Fibroblast of lung (primary cell): Measurements from ENCODE around the gene COL9A1. TPM values are rescaled to one million over a fixed set of nuclear protein-coding genes. Genes with fewer than 3 reads are reported as not detected.

Source experiments
- DNase-seq, 2 donors: peaks; one replicate each; pipeline versions ENCODE4 v3.0.0 to v3.0.0-alpha.2; 2010; ENCODE audit warnings: low read depth in 2 of 2
- H2AFZ ChIP-seq: 2 replicates; pipeline ENCODE4 v1.5.1; 2012; ENCODE audit warnings: low read length, control low read depth, inconsistent platforms
- H3K27ac ChIP-seq: 2 replicates; pipeline ENCODE4 v1.5.1; 2011; ENCODE audit warnings: low read length, control low read depth; ENCODE audit not compliant: insufficient read depth
- H3K27me3 ChIP-seq: 2 replicates; pipeline ENCODE4 v1.5.1; 2011; ENCODE audit warnings: mild to moderate bottlenecking, low read length; ENCODE audit not compliant: control insufficient read depth, insufficient read depth
- H3K36me3 ChIP-seq: 2 replicates; pipeline ENCODE4 v1.5.1; 2011; ENCODE audit warnings: low read length; ENCODE audit not compliant: control insufficient read depth, insufficient read depth
- H3K4me1 ChIP-seq: 2 replicates; pipeline ENCODE4 v1.5.1; 2011; ENCODE audit warnings: low read length; ENCODE audit not compliant: control insufficient read depth, insufficient read depth; ENCODE audit errors: extremely low read depth
- H3K4me2 ChIP-seq: 2 replicates; pipeline ENCODE4 v1.5.1; 2011; ENCODE audit warnings: low read length, control low read depth; ENCODE audit not compliant: insufficient read depth; ENCODE audit errors: extremely low read depth
- H3K4me3 ChIP-seq, 4 experiments: fragments of 200-600 bp in 1 of 4; sonication (generic) in 1 of 4; replicated peaks in 1 of 4; 2 replicates each; pipeline ENCODE4 v1.5.1; 2011 to 2016; ENCODE audit warnings: low read length in 4 of 4, low read depth in 3 of 4, mild to moderate bottlenecking in 3 of 4, control low read depth in 2 of 4, inconsistent platforms in 1 of 4, mixed read lengths in 1 of 4; ENCODE audit not compliant: insufficient read depth in 1 of 4; ENCODE audit errors: control extremely low read depth in 1 of 4
- H3K79me2 ChIP-seq: 2 replicates; pipeline ENCODE4 v1.5.1; 2012; ENCODE audit warnings: mild to moderate bottlenecking, low read length, inconsistent platforms; ENCODE audit not compliant: control insufficient read depth, insufficient read depth
- H3K9ac ChIP-seq: 2 replicates; pipeline ENCODE4 v1.5.1; 2011; ENCODE audit warnings: mild to moderate bottlenecking, low read length, control low read depth; ENCODE audit not compliant: insufficient read depth
- H3K9me3 ChIP-seq: 2 replicates; pipeline ENCODE4 v1.5.1; 2012; ENCODE audit warnings: low read depth, low read length; ENCODE audit not compliant: control insufficient read depth, insufficient read depth
- H4K20me1 ChIP-seq: 2 replicates; pipeline ENCODE4 v1.5.1; 2011; ENCODE audit warnings: low read length; ENCODE audit not compliant: control insufficient read depth, insufficient read depth; ENCODE audit errors: extremely low read depth
- CTCF ChIP-seq, 2 donors: IDR thresholded peaks in 1 of 2; conservative IDR thresholded peaks in 1 of 2; 1 replicate in 1 of 2; 2 replicates in 1 of 2; pipeline ENCODE4 v1.5.1; 2011 to 2012; ENCODE audit warnings: low read length in 2 of 2, control low read depth in 1 of 2, inconsistent platforms in 1 of 2, low read depth in 1 of 2, mild to moderate bottlenecking in 1 of 2
- EZH2 ChIP-seq: IDR thresholded peaks from 2 replicates; pipeline ENCODE4 v1.5.1; 2012; ENCODE audit warnings: low read length, control low read depth, mild to moderate bottlenecking; ENCODE audit errors: missing control alignments
- polyA plus RNA-seq, 2 donors: library from polyadenylated mRNA; depleted of rRNA in 1 of 2; stranded (reverse) in 1 of 2; unstranded in 1 of 2; fragments of >200 nt; gene quantifications; 2 replicates each; pipeline ENCODE4 v1.2.1, GENCODE V29; 2011 to 2012; ENCODE audit warnings: missing spikeins in 1 of 2
- total RNA-seq: library from RNA; depleted of rRNA; stranded (reverse); fragments of >200 nt; gene quantifications from 2 replicates; pipeline ENCODE4 v1.2.1, GENCODE V29; 2014

Gene COL9A1
- total and polyA plus RNA-seq, 2 donors (not counting 1 experiment from before 2014, with no cell fraction given): not detected

GRCh38 chr6:70216767-70217166, 86.1 kb downstream of the COL9A1 start:
- no peaks in the 10 kb centered on the region for H3K9me3 ChIP-seq
- no peak overlapping the region for H3K4me2 ChIP-seq
- H3K27ac ChIP-seq: no peak overlapping the region
- no peaks in the 10 kb centered on the region for H3K4me1 ChIP-seq
- H3K36me3 ChIP-seq: no peaks in the 10 kb centered on the region
- H2AFZ ChIP-seq: no peak overlapping the region
- no peaks in the 10 kb centered on the region for H4K20me1 ChIP-seq
- DNase-seq: no peak
- H3K9ac ChIP-seq: no peak overlapping the region
- H3K27me3 ChIP-seq: no peaks in the 10 kb centered on the region
- no peak for TF ChIP-seq EZH2
- TF ChIP-seq CTCF (conservative IDR thresholded peaks at IDR 0.05 in 1 of 2, IDR thresholded peaks at IDR 0.05 in 1 of 2; ENCODE audit: low read depth in 1 of 2, low read length in 2 of 2): no peak
- H3K79me2 ChIP-seq: no peaks in the 10 kb centered on the region
- H3K4me3 ChIP-seq: no peak overlapping the region

DNA sequence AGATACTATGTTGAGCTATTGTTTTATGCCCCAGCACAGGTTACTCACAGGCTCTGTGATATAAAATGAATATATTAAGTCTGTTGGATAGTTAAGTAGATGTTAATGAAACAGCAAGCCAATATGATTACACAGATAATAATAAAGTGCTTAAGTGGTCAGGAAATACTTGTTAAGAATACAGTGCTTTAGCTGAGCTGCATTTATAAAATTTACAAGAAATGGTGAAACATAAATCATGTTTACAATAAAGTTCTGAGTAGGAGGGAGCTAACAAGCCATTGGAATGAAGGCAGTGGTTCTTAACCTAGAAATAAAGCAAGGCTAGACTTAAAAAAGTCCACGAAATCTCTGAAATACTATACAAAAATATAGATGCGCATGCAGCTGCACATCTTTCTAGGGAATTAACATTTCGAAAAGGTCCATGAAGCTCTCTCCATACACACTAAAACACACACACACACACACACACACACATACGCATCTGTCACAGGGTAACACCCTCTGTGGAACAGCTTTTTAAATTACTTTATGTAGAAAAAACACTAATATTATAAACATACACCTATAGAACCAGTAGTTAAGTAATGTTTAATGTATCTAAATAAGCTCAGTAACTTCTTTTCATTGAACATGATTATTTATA, 87.3 kb downstream of the COL9A1 start:
- no peak overlapping the region for H2AFZ ChIP-seq
- no peak overlapping the region for H3K4me2 ChIP-seq
- no peaks in the 10 kb centered on the region for H3K36me3 ChIP-seq
- no peaks in the 10 kb centered on the region for H3K9me3 ChIP-seq
- no peaks in the 10 kb centered on the region for H3K27me3 ChIP-seq
- H3K9ac ChIP-seq: no peak overlapping the region
- no peak overlapping the region for H3K27ac ChIP-seq
- H3K4me1 ChIP-seq: no peaks in the 10 kb centered on the region
- H4K20me1 ChIP-seq: no peaks in the 10 kb centered on the region
- no peak overlapping the region for H3K4me3 ChIP-seq
- TF ChIP-seq CTCF (conservative IDR thresholded peaks at IDR 0.05 in 1 of 2, IDR thresholded peaks at IDR 0.05 in 1 of 2; ENCODE audit: low read depth in 1 of 2, low read length in 2 of 2): no peak
- TF ChIP-seq EZH2: no peak
- H3K79me2 ChIP-seq: no peaks in the 10 kb centered on the region
- DNase-seq: no peak

DNA sequence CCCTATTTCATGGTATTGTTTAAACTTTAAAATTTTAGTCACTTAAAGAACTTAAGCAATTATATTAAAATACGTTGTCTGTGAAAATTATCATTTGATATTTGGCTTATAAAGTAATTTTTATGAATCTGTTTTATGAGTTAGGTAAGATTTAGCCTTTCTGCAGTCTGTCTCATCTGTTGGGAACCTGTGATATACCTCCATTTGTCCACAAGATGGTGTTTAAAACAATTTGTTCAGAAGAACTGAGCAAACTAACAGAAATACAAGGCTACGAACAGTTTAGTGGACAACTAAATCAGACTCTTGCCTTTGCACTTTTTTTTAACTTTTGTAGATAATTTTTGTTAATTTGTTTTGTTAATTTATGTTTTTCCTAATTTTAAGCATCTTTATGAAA, 92.4 kb downstream of the COL9A1 start:
- Histone ChIP-seq H3K36me3 (no peaks in the 10 kb centered on the region), H3K4me2 (no peak overlapping the region), H3K9me3 (no peaks in the 10 kb centered on the region), H2AFZ (no peak overlapping the region), H4K20me1 (no peaks in the 10 kb centered on the region), H3K79me2 (no peaks in the 10 kb centered on the region), H3K27me3 (no peaks in the 10 kb centered on the region), H3K9ac (no peak overlapping the region), H3K27ac (no peak overlapping the region), H3K4me3 (no peak overlapping the region), H3K4me1 (no peaks in the 10 kb centered on the region)
- peak in 1 of 2 donors; percentile 4 for DNase-seq
- TF ChIP-seq CTCF (conservative IDR thresholded peaks at IDR 0.05 in 1 of 2, IDR thresholded peaks at IDR 0.05 in 1 of 2; ENCODE audit: low read depth in 1 of 2, low read length in 2 of 2) (peak in 1 of 2 donors; percentile 36), EZH2 (no peak)
